Stimulated activated CD4-positive, alpha-beta T cell treated with anti-CD3 and anti-CD28 coated beads, Interleukin-2, amount 100 ng/mL, for 4 hours (primary cell): ENCODE data around the gene RUSC2.
"Not testable (repeated sequence)": the region's sequence is repeated elsewhere in the genome, so short reads cannot be mapped to it uniquely, and the experiment has no call there.

Experiments used
- DNase-seq: peaks from one replicate; pipeline ENCODE4 v3.0.0-alpha.2; 2020; ENCODE audit warnings: low read depth

The RUSC2 gene

DNA sequence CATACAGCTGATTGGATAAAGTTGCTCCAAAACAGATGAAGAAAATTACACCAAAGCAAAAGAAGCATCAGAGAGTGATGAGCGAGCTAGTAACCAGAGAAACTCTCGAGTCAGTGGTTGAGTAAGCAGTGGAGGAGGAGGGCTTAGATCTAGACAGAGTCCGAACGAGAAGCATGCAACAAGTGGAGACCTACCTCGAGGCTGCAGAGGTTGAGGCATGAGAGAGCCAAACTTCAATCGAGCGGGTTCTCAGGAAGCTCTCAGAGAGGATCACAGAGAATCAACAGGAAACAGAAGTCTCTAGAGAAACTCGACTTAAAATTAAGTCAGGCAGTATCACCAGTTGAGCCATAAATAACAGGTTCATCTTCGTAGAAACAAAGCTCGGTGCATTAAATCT, 6.1 kb downstream of the RUSC2 start:
- no peak for DNase-seq

DNA sequence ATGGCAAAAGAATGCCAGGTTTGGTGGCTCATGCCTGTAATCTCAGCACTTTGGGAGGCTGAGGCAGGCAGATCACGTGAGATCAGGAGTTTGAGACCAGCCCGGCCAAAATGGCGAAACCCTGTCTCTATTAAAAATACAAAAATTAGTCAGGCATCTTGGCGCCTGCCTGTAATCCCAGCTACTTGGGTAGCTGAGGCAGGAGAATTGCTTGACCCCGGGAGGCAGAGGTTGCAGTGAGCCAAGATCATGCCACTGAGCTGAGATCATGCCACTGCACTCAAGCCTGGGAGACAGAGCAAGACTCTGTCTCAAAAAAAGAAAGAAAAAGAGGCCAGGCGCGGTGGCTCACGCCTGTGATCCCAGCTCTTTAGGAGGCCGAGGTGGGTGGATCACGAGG, 8.3 kb downstream of the RUSC2 start:
- DNase-seq, result not testable (repeated sequence)

DNA sequence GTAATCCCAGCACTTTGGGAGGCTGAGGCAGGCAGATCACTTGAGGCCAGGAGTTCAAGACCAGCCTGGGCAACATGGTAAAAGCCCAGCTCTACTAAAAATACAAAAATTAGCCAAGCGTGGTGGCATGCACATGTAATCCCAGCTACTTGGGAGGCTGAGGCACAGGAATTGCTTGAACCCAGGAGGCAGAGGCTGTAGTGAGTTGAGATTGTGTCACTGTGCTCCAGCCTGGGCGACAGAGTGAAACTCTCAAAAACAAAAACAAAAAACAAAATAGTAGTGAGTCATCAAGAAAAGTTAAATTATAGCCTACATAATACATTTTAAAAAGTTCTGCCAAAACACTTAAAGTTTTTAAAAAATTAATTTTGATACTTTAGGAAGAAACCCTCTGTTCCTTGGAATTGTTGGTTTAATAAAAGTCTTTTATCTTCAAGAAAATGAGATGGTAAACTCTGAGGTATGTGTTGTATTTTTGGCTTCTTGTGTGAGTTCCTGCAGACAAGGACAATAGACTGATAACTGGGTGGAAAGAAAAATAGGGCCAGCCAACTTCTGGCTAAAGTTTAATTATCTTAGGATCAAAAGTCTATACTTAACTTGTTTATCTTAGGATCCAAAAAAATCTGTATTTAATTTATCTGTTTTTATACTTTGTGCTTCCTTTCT, 9.3 kb downstream of the RUSC2 start:
- DNase-seq, result no peak

- DNase-seq, result no peak
Observed at GRCh38 chr9:35499701-35500030, 9.8 kb downstream of the RUSC2 start.

DNA sequence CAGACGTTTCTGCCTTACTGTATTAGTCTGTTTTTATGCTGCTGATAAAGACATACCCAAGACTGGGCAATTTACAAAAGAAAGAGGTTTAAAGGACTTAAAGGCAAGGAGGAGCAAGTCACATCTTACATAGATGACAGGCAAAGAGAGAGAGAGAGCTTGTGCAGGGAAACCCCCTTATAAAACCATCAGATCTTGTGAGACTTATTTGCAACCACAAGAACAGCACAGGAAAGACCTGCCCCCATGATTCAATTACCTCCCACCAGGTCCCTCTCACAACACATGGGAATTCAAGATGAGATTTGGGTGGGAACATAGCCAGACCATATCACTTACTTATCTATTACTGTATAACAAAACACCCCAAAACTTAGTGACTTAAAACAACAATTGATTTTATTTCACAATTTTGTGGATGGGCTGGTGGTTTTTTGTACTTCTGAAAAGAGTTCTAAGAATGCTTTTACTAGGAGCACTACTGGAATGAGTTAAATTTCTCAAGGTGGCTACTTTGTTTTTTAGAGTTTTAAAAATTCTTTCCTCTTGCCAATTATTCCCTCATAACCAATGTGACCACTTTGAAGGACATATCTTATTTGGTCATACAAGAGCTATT, 10.3 kb downstream of the RUSC2 start:
- DNase-seq, result no peak

- DNase-seq, result no peak
Observed at GRCh38 chr9:35501946-35502345, 12.0 kb downstream of the RUSC2 start.

GRCh38 chr9:35506359-35506758, 16.4 kb downstream of the RUSC2 start:
- DNase-seq, result no peak

- DNase-seq, result no peak
Observed at GRCh38 chr9:35508069-35508468, 18.2 kb downstream of the RUSC2 start.

DNA sequence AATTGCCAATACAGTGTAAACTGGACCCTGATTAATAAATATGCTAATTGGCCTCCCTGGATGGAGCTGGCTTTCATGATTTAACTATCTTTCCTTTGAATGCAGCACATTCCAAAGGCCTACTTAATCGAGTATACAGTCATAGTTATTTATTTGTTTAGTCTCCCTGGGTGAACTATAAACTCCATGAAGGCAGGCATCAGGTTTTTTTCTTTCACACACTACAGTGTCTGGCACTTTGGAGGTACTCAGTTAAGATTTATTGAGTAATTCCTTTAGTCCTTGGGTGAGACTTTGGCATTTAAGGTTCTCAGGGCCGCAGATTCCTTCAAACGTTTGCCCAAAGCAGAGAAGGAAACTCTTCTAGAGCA, 20.5 kb downstream of the RUSC2 start:
- DNase-seq, result no peak

GRCh38 chr9:35510754-35511428, 21.0 kb downstream of the RUSC2 start:
- no peak for DNase-seq

GRCh38 chr9:35511453-35511852, 21.5 kb downstream of the RUSC2 start:
- DNase-seq, result no peak

DNA sequence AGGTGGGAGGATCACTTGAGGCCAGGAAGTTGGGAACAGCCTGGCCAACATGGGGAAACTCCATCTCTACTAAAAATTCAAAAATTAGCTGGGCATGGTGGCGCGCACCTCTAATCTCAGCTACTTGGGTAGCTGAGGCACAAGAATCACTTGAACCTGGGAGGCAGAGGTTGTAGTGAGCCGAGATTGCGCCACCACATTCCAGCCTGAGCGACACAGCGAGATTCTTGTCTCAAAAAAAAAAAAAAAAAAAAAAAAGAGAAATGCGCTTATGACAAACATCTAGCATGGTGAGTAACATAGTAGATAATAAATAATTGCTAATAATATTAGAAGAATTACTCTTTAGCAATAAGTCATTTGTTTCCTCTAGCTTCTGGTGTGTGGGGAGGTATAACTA, 25.9 kb downstream of the RUSC2 start:
- no peak for DNase-seq

DNA sequence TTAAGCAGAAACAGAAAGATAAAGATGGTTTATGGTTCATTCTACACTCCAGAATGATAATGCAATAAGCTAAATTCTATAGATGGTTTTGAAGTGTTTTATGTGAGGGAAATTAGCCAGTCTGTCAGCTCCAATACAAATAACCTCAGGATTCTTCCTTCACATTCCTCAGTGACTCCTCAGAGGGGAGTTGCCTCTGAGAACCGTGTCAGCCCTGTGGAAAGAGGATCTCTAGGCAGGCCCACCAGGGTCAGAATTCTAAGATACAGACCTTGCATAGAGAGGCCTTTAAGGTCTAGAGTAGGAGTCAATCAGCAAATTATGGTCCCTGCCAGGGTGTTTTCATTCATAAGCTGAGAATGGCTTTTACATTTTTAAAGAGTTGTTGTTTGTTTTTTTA, 26.6 kb downstream of the RUSC2 start:
- no peak for DNase-seq

DNA sequence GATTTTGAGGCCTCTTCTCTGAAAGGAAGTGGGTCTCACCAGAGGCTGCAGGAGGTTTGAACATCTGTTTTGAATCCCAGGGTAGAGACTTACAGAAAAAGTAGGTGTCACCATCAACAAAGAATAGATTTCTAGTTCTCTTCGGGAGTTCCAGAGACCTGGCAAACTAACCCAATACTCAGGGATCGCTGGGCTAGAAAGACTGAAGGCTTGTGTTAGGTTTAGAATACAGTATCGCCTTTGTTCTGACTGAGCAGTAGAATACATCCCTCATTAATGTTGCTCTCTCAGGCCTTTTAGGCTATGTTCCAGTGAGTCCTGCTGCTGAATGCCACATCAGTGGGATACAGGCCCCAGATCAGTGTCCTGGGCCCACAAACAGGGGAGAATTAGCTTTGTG, 27.2 kb downstream of the RUSC2 start:
- no peak for DNase-seq

DNA sequence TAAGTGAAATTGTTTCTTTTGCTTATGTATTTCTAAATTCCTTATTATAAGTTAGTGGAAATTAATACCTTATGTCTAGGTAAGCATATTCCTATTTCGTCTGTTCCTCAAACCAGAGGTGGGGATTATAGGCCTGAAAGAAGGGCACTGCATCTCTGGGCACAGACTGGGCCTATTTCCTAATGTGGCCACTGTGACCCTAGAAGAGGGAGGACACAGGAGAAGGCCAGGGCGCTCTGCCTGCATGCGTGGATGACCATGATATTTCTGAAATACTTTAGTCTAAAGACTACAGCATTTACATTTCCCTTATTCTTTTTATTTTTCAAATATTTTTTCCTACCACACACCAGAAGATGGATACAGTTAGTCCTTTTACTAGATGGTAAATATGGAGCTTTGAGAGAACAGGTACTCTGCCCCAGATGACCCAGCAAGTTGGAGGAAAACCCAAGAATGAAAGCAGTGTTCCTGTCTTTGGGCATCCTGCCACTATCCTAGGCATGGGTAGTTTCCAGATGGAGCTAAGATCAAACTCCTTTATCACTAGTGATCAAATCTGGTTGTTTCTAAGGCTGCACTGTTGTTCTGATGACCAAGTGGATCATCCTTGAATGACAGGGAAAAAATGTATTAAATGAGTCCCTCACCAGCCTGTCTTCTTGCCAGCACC, 27.8 kb downstream of the RUSC2 start:
- no peak for DNase-seq

DNA sequence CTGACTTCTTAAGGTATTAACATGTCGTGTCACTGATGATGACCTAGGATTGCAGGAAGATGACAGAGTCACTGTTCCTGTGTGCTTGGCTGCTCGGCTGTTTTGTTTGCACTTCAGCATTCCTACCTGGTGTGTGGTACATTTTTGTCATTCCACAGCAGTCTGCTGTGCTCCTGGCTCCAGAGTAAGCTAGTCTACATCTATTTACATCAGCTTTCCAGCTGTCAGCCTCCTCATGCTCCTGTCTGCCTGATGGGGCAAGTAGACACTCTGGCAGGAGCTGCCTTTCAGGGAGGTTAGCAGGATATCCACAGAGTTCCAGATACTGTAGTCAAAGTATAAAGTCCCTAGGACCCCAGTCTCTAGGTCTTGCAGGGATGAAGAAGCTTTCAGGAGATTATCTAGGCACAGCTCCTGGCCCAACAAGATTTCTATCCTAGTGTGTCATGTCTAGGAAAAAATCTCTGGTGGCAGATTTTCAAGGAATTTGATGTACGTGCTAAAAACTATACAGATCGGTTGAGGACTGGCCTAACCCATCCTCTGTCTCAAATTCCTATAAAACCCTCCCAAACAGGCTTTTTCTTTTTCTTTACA, 28.4 kb downstream of the RUSC2 start:
- no peak for DNase-seq

DNA sequence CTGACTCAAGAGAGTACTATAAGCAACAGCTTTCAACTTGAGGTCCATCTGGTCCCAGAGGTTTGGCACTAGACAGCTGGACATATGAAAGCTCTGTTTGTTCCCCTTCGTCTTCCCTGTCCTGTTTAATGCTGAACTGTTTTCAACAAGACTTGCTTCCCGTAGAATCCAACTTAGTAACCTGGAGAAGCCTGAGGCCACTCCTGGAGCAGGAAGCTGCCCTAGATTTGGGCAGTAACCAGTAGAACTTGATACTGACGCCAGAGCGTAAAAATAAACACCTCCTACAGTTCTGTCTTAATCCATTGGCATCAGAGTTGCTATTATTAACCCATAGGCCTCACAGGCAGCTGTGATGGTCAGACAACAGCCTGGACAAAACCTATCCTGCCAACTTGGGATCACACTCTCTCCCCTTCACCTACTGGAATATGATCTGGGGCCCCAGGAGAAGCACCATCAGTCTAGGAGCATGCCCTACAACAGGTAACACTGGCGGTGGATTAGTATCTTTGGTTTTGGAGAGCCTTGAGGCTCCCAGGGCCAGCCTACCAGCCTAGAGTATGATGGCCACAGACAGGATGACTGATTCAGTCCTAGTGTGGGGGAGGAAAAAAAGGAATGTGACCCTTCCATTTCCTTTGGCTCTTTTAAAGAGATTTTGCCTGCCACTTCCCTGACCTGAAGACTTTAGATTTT, 29.2 kb downstream of the RUSC2 start:
- no peak for DNase-seq

- DNase-seq, result no peak
Observed at GRCh38 chr9:35519692-35520363, 29.9 kb downstream of the RUSC2 start.

- no peak for DNase-seq
Observed at GRCh38 chr9:35520364-35520710, 30.4 kb downstream of the RUSC2 start.

DNA sequence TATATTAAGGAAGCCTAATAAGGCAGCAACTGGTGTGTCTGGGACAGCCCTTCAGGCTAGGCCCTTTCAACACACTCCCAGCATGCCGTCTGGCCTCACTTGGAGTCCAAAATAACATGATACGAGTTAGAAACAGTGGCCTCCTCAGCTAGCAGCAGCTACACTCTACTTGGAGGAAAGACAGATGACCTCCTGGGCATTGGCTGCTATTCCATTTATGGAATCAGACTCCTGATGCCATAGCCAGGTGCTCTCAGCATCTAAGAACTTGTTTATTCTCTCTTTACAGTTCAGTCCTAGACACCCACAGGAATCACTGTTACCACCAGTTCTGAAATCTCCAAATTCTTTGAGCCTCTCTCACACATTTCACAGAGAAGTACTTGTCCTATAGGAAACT, 31.8 kb downstream of the RUSC2 start:
- no peak for DNase-seq

DNA sequence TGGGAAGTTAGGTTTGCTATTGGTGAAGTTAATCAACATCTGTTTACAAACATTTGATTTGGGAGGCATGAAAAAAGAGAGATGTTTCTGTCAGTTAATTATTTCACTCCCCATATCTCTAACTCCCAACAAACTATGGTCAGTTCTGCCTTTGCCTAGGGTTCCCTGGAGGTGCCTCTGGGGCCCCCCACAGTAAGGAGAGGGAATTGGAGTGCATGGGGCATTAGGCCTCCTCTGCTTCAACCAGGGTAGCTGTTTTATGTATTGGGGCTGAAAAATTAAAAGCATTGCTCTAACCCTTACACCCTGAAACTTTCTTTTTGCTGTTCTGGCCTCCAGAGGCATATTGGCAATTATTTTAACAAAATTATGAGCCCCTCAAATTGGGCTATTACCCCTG, 32.3 kb downstream of the RUSC2 start:
- no peak for DNase-seq

DNA sequence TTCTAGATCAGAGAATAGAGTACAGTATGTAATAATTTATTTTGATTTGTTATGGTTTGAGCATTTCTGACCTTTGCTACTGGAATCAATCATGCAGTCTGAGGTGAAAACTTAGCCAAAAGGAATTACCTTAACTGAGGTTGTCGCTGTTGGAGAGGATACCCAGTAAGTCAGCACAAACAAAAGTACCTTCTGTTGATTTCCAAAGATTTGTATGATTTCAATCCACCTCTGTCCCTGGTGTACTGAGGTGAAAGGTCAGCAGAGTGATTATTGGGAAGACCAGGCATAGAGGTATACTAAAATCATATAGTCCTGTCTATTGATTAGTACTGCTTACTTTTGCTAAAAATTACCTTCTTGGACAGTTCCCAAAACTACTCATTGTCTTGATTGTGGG, 32.8 kb downstream of the RUSC2 start:
- DNase-seq, result no peak
